D721Med (cell line): ENCODE results near the gene CCDC6.

ENCODE experiments used
- DNase-seq: peaks from one replicate; pipeline ENCODE4 v3.0.0; 2011; ENCODE audit warnings: low spot score; ENCODE audit not compliant: insufficient read length
- FAIRE-seq: peaks from 2 replicates; lab custom pipeline; 2011; peaks lifted over from hg19 to GRCh38; lab: Jason Lieb, UNC
- TF ChIP-seq, protein P1 (sequence below): IDR thresholded peaks from 2 replicates; pipeline ENCODE4 v1.5.1; 2012; ENCODE audit warnings: mild to moderate bottlenecking, control low read depth; ENCODE audit not compliant: insufficient read depth; ENCODE audit errors: missing control alignments

Gene CCDC6

GRCh38 chr10:59781511-59781910 lies 124.8 kb downstream of the CCDC6 start:
- FAIRE-seq: no peak
- DNase-seq: no peak
- TF ChIP-seq, protein P1, sequence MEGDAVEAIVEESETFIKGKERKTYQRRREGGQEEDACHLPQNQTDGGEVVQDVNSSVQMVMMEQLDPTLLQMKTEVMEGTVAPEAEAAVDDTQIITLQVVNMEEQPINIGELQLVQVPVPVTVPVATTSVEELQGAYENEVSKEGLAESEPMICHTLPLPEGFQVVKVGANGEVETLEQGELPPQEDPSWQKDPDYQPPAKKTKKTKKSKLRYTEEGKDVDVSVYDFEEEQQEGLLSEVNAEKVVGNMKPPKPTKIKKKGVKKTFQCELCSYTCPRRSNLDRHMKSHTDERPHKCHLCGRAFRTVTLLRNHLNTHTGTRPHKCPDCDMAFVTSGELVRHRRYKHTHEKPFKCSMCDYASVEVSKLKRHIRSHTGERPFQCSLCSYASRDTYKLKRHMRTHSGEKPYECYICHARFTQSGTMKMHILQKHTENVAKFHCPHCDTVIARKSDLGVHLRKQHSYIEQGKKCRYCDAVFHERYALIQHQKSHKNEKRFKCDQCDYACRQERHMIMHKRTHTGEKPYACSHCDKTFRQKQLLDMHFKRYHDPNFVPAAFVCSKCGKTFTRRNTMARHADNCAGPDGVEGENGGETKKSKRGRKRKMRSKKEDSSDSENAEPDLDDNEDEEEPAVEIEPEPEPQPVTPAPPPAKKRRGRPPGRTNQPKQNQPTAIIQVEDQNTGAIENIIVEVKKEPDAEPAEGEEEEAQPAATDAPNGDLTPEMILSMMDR: no peak

DNA sequence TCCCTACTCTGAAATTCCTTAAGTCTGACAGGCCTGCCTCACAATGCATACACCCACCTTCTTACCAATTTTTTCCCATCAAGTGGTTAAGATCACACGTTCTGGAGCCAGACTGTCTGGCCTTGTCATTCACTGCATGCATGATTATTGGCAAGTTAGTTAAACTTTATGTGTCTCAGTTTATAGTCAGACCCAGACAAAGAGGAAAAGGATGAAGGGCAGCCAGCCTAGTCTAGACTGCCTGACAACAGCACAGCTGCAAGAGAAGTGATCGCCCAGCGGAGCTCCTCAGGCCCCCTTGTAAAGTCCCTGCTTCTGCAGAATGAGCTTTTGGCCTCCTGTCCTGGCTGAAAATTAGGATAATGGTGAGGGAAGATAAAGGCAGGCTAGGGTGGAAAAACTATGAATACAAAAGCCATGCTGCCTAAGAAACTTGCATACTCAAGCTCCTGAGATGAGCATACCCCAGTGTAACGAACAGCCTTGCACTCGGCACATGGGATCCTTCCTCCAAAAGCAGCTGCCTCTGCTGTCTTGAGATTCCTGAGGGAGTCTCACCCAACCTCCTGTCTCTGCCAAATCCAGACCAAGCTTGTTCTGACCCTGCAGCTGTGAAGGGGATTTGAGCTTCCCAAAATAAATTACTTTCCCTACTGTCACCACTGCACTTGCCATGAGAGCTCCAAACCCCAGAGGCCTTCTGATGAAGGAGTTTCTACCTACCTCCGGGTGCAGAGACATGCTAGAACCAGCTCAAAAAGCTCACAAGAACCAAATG lies 126.4 kb downstream of the CCDC6 start:
- no peak for DNase-seq
- TF ChIP-seq, protein P1: no peak
- FAIRE-seq: no peak

DNA sequence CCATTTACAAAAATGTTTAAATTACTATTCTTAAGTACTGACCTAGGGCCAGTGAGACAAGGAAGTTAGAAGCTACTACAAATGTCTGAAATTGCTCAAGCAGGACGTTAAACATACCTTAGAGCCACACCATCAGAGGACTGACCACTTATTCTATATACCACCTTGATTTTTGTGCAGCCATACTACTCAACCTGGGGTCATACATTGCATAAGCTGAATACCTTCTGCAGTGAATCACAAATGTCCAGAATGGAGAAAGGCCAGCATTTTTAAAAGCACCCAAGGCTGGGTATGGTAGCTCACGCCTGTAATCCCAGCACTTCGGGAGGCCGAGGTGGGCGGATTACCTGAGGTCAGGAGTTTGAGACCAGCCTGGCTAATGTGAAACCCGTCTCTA lies 131.9 kb downstream of the CCDC6 start:
- no peak for DNase-seq
- TF ChIP-seq, protein P1: no peak
- no peak for FAIRE-seq

DNA sequence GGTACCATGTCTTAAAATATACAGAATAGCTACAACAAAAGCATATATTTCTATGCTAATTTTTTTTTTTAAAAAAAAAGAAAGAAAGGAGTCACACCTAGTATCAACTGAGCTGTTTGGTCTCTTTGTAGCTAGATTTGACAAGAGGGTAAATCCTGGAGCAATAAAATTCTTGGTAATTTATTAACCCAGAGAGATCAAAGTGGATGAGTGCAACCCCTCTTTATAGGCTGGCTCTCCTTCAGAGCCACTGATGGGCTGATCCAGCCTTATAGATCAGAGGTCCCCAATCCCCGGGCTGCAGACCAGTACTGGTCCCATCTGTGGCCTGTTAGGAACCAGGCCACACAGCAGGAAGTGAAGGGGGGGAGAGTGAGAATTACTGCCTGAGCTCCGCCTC lies 133.3 kb downstream of the CCDC6 start:
- TF ChIP-seq, protein P1: no peak
- FAIRE-seq (no peak), DNase-seq (no peak)

DNA sequence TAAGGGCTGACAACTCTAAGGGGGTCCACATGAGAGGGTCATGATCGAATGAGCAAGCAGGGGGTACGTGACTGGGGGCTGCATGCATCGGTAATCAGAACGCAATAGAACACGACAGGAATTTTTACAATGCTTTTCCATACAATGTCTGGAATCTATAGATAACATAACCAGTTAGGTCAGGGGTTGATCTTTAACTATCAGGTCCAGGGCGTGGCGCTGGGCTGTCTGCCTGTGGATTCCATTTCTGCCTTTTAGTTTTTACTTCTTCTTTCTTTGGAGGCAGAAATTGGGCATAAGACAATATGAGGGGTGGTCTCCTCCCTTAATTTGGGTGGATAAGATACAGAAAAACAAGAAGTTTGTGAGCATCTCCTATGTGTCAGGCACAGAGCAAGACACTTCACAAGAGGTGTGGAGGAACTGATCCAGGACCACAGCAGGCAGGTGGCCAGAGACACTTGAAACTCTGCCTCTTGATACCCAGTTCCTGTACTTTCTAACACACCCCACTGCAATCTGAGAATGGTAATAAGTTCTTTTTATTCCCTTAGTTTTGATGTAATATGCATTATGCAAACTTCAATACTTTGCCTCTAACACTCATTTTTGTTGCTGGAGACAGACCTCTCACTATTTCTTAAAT lies 135.1 kb downstream of the CCDC6 start:
- DNase-seq: no peak
- TF ChIP-seq, protein P1: no peak
- FAIRE-seq: no peak

- FAIRE-seq: no peak
- TF ChIP-seq, protein P1: no peak
- DNase-seq: no peak
These were observed 135.7 kb downstream of the CCDC6 start for GRCh38 chr10:59770689-59771088.

- no peak for DNase-seq
- TF ChIP-seq, protein P1: no peak
- FAIRE-seq: no peak
These were observed 143.9 kb downstream of the CCDC6 start for GRCh38 chr10:59762505-59762904.
